ENCODE results near the gene ARAP1. TPM values are rescaled to one million over a fixed set of nuclear protein-coding genes. Genes with fewer than 3 reads are reported as not detected.

The ARAP1 gene
- total RNA-seq, 2 experiments from 2014 or later: 65.7 to 69.8 TPM

DNA sequence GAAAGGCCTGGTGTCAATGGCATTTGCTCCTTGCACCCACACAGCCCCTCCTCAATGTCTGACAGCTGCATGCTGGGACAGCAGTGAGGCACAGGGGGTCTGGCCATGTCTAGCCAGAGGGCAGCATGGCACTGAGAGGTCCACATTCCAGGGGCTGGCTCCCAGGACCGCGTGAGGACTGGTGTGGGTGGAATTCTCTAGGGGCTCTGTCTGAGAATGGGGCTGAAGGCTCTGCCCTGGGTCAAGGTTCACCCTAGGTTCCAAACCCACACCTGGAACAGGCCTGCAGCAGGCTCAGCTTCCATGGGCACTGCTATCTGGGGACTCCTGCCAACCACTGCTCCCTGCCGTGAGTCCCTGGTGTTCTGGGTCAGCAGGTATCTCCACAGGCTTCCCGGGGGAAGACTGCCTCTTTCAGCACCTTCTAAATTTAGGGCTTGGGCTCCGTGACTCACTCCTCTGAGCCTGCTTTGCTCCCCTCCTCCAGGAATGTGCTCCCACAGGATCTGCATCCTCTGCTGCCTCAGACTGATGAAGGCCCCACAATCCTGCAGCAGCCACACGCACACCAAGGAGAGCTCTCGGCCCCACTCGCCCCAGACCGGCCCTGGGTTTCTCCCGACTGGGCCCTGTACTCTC lies 37.4 kb upstream of the ARAP1 start:
- TF ChIP-seq, protein P1, sequence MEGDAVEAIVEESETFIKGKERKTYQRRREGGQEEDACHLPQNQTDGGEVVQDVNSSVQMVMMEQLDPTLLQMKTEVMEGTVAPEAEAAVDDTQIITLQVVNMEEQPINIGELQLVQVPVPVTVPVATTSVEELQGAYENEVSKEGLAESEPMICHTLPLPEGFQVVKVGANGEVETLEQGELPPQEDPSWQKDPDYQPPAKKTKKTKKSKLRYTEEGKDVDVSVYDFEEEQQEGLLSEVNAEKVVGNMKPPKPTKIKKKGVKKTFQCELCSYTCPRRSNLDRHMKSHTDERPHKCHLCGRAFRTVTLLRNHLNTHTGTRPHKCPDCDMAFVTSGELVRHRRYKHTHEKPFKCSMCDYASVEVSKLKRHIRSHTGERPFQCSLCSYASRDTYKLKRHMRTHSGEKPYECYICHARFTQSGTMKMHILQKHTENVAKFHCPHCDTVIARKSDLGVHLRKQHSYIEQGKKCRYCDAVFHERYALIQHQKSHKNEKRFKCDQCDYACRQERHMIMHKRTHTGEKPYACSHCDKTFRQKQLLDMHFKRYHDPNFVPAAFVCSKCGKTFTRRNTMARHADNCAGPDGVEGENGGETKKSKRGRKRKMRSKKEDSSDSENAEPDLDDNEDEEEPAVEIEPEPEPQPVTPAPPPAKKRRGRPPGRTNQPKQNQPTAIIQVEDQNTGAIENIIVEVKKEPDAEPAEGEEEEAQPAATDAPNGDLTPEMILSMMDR (IDR thresholded peaks at IDR 0.05): no peak
- no peak for DNase-seq
- Histone ChIP-seq H3K9me3 (ENCODE audit: control insufficient read depth in 1 of 2, insufficient read depth in 1 of 2, low read length in 2 of 2) (no peaks in the 10 kb centered on the region), H3K4me1 (ENCODE audit: insufficient read depth, low read length) (peaks cover 32% of the 10 kb centered on the region), H3K27me3 (ENCODE audit: control insufficient read depth in 1 of 2, insufficient read depth in 2 of 2, low read length in 2 of 2) (no peaks in the 10 kb centered on the region), H3K36me3 (ENCODE audit: insufficient read depth, low read length) (no peaks in the 10 kb centered on the region), H3K4me3 (ENCODE audit: low read length) (no peak overlapping the region), H3K27ac (ENCODE audit: low read depth in 1 of 2, low read length in 2 of 2) (no peak overlapping the region)
- Mint-ChIP-seq H3K27me3 (no peaks in the 10 kb centered on the region), H3K36me3 (ENCODE audit: low read depth) (no peaks in the 10 kb centered on the region), H3K9me3 (no peaks in the 10 kb centered on the region), H3K4me3 (no peak overlapping the region), H3K27ac (no peak overlapping the region), H3K4me1 (ENCODE audit: low read depth) (peaks cover 25% of the 10 kb centered on the region)
- no peak for ATAC-seq (ENCODE audit: poor library complexity)
- CTCF ChIA-PET: interaction anchor here (1.1 kb wide), 1 partner anchor 24 kb away, joined by 4 read pairs; no protein-coding TSS in a partner anchor
- intact Hi-C loops (cut with DNase I, micrococcal nuclease): loop anchor here (5.0 to 10.0 kb wide), 2 partner anchors 37 to 675 kb away; partner anchors contain the start of genes ANAPC15 (in 1 of the 2) and ARAP1 (in 1 of the 2)
- POLR2A ChIA-PET: interaction anchor here (0.8 kb wide), 1 partner anchor 7 kb away, joined by 3 read pairs; no protein-coding TSS in a partner anchor

- no peak for DNase-seq
- intact Hi-C loops (cut with DNase I, micrococcal nuclease): no loop called here
- H3K4me1 Mint-ChIP-seq (ENCODE audit: low read depth): peaks cover 12% of the 10 kb centered on the region
- no peaks in the 10 kb centered on the region for H3K9me3 Mint-ChIP-seq
- Histone ChIP-seq H3K4me1 (ENCODE audit: insufficient read depth, low read length) (peaks cover 21% of the 10 kb centered on the region), H3K27me3 (ENCODE audit: control insufficient read depth in 1 of 2, insufficient read depth in 2 of 2, low read length in 2 of 2) (no peaks in the 10 kb centered on the region), H3K9me3 (ENCODE audit: control insufficient read depth in 1 of 2, insufficient read depth in 1 of 2, low read length in 2 of 2) (no peaks in the 10 kb centered on the region), H3K4me3 (ENCODE audit: low read length) (no peak overlapping the region), H3K36me3 (ENCODE audit: insufficient read depth, low read length) (no peaks in the 10 kb centered on the region), H3K27ac (ENCODE audit: low read depth in 1 of 2, low read length in 2 of 2) (no peak overlapping the region)
- no peak overlapping the region for H3K4me3 Mint-ChIP-seq
- H3K27me3 Mint-ChIP-seq: no peaks in the 10 kb centered on the region
- ATAC-seq (ENCODE audit: poor library complexity): no peak
- POLR2A ChIA-PET: no interaction called here
- no peak overlapping the region for H3K27ac Mint-ChIP-seq
- no peaks in the 10 kb centered on the region for H3K36me3 Mint-ChIP-seq (ENCODE audit: low read depth)
- TF ChIP-seq, protein P1 (IDR thresholded peaks at IDR 0.05): no peak
- CTCF ChIA-PET: interaction anchor here (1.1 kb wide), 1 partner anchor 25 kb away, joined by 4 read pairs; no protein-coding TSS in a partner anchor
Measured at GRCh38 chr11:72788241-72788640, 36.0 kb upstream of the ARAP1 start.

- Mint-ChIP-seq H3K36me3 (ENCODE audit: low read depth) (no peaks in the 10 kb centered on the region), H3K27ac (no peak overlapping the region), H3K4me1 (ENCODE audit: low read depth) (peaks cover 10% of the 10 kb centered on the region), H3K9me3 (no peaks in the 10 kb centered on the region), H3K4me3 (peak overlapping the region; percentile 51), H3K27me3 (no peaks in the 10 kb centered on the region)
- H3K27me3 ChIP-seq (ENCODE audit: control insufficient read depth in 1 of 2, insufficient read depth in 2 of 2, low read length in 2 of 2): no peaks in the 10 kb centered on the region
- POLR2A ChIA-PET: no interaction called here
- H3K4me3 ChIP-seq (ENCODE audit: low read length): no peak overlapping the region
- TF ChIP-seq, protein P1 (IDR thresholded peaks at IDR 0.05): no peak
- CTCF ChIA-PET: interaction anchor here (0.7 to 0.9 kb wide), 3 partner anchors 34 to 272 kb away, joined by 3 to 7 read pairs (median 4); no protein-coding TSS in a partner anchor
- intact Hi-C loops (cut with DNase I, micrococcal nuclease): no loop called here
- H3K9me3 ChIP-seq (ENCODE audit: control insufficient read depth in 1 of 2, insufficient read depth in 1 of 2, low read length in 2 of 2): no peaks in the 10 kb centered on the region
- H3K4me1 ChIP-seq (ENCODE audit: insufficient read depth, low read length): peaks cover 16% of the 10 kb centered on the region
- DNase-seq (peak in 2 of 14 experiments; percentile 30 to 38), ATAC-seq (ENCODE audit: poor library complexity) (no peak)
- H3K36me3 ChIP-seq (ENCODE audit: insufficient read depth, low read length): no peaks in the 10 kb centered on the region
- no peak overlapping the region for H3K27ac ChIP-seq (ENCODE audit: low read depth in 1 of 2, low read length in 2 of 2)
Measured at GRCh38 chr11:72787216-72788104, 35.3 kb upstream of the ARAP1 start.

Data from CD4-positive, alpha-beta T cell (primary cell).